Uterus (tissue), 4 donors: Measurements from ENCODE around the gene INSL3. TPM values are rescaled to one million over a fixed set of nuclear protein-coding genes. Genes with fewer than 3 reads are reported as not detected.

ENCODE experiments used
- DNase-seq, 2 donors: peaks; one replicate each; pipeline ENCODE4 v3.0.0-alpha.2; 2019 to 2020
- H3K27ac ChIP-seq, 2 donors: fragments of 200-600 bp; sonication (generic); 1 replicate in 1 of 2; 2 replicates in 1 of 2; pipeline ENCODE4 v1.5.1; 2016 to 2018
- H3K27me3 ChIP-seq, 2 donors: fragments of 200-600 bp; sonication (generic); one replicate each; pipeline ENCODE4 v1.5.1; 2018 to 2019; ENCODE audit warnings: control low read depth in 1 of 2
- H3K36me3 ChIP-seq, 2 donors: fragments of 200-600 bp; sonication (generic); one replicate each; pipeline ENCODE4 v1.5.1; 2019; ENCODE audit warnings: control low read depth in 1 of 2
- H3K4me1 ChIP-seq, 2 donors: fragments of 200-600 bp; sonication (generic); one replicate each; pipeline ENCODE4 v1.5.1; 2018 to 2019; ENCODE audit warnings: control low read depth in 1 of 2
- H3K4me3 ChIP-seq, 2 donors: fragments of 200-600 bp; sonication (generic); 1 replicate in 1 of 2; 2 replicates in 1 of 2; pipeline ENCODE4 v1.5.1; 2018 to 2019; ENCODE audit warnings: mild to moderate bottlenecking in 1 of 2
- H3K9me3 ChIP-seq, 2 donors: fragments of 200-600 bp; sonication (generic); one replicate each; pipeline ENCODE4 v1.5.1; 2019; ENCODE audit warnings: control low read depth in 1 of 2
- CTCF ChIP-seq, 4 experiments: fragments of 200-600 bp in 2 of 4; fragments of 450-650 bp in 2 of 4; sonication (generic) in 2 of 4; IDR thresholded peaks; one replicate each; pipeline ENCODE4 v1.5.1; 2016 to 2019; ENCODE audit warnings: antibody characterized with exemption in 4 of 4, mild to moderate bottlenecking in 2 of 4, moderate library complexity in 1 of 4
- POLR2A ChIP-seq, 2 donors: fragments of 450-650 bp; IDR thresholded peaks; one replicate each; pipeline ENCODE4 v1.6.1; 2016; ENCODE audit warnings: antibody characterized with exemption in 2 of 2, mild to moderate bottlenecking in 1 of 2, moderate library complexity in 1 of 2
- intact Hi-C: fragments of 100-400 bp; cut with DNase I; formaldehyde crosslinking; loops from one replicate; pipeline ENCODE4 v1.15.1; 2023; ENCODE audit warnings: low total_unique reads
- total RNA-seq, 4 donors: library from RNA; depleted of rRNA in 3 of 4; stranded (reverse); fragments of >200 nt in 3 of 4; gene quantifications; one replicate each; pipeline versions ENCODE4 v1.1.0 to v1.2.4, GENCODE V29; 2014 to 2023
- donor health status: DM: yes; HTN: yes; CAD: no.

The INSL3 gene
- total RNA-seq, 4 donors from 2014 or later, result not detected

GRCh38 chr19:17831419-17831888 lies 10.1 kb upstream of the INSL3 start:
- intact Hi-C loops, result no loop called here
- Histone ChIP-seq H3K36me3 (no peaks in the 10 kb centered on the region), H3K27ac (no peak overlapping the region), H3K9me3 (no peaks in the 10 kb centered on the region), H3K4me1 (no peaks in the 10 kb centered on the region), H3K27me3 (no peaks in the 10 kb centered on the region), H3K4me3 (peak overlapping the region in 1 of 2 donors; percentile 23)
- TF ChIP-seq POLR2A (IDR thresholded peaks at IDR 0.05) (no peak), CTCF (IDR thresholded peaks at IDR 0.05) (no peak)
- DNase-seq, result no peak

GRCh38 chr19:17830567-17831418 lies 9.5 kb upstream of the INSL3 start:
- H3K27ac ChIP-seq, result no peak overlapping the region
- TF ChIP-seq CTCF (IDR thresholded peaks at IDR 0.05), result no peak
- TF ChIP-seq POLR2A (IDR thresholded peaks at IDR 0.05), result no peak
- H3K9me3 ChIP-seq, result no peaks in the 10 kb centered on the region
- peak overlapping the region in 1 of 2 donors; percentile 34 for H3K4me3 ChIP-seq
- H3K36me3 ChIP-seq, result no peaks in the 10 kb centered on the region
- peak; percentile 48 to 55 for DNase-seq
- intact Hi-C loops, result no loop called here
- no peaks in the 10 kb centered on the region for H3K27me3 ChIP-seq
- H3K4me1 ChIP-seq, result no peaks in the 10 kb centered on the region

GRCh38 chr19:17829855-17830566 lies 8.7 kb upstream of the INSL3 start:
- TF ChIP-seq POLR2A (IDR thresholded peaks at IDR 0.05) (no peak), CTCF (IDR thresholded peaks at IDR 0.05) (no peak)
- Histone ChIP-seq H3K27ac (no peak overlapping the region), H3K27me3 (no peaks in the 10 kb centered on the region), H3K4me1 (no peaks in the 10 kb centered on the region), H3K4me3 (peak overlapping the region in 1 of 2 donors; percentile 34), H3K9me3 (no peaks in the 10 kb centered on the region), H3K36me3 (no peaks in the 10 kb centered on the region)
- intact Hi-C loops, result no loop called here
- DNase-seq, result no peak

- Histone ChIP-seq H3K36me3 (no peaks in the 10 kb centered on the region), H3K4me1 (no peaks in the 10 kb centered on the region), H3K27ac (no peak overlapping the region), H3K9me3 (no peaks in the 10 kb centered on the region), H3K27me3 (no peaks in the 10 kb centered on the region), H3K4me3 (no peak overlapping the region)
- intact Hi-C loops, result no loop called here
- DNase-seq, result no peak
- TF ChIP-seq CTCF (IDR thresholded peaks at IDR 0.05) (no peak), POLR2A (IDR thresholded peaks at IDR 0.05) (no peak)
These were observed 5.3 kb upstream of the INSL3 start for GRCh38 chr19:17826508-17827056.

- DNase-seq, result no peak
- no peaks in the 10 kb centered on the region for H3K9me3 ChIP-seq
- no peaks in the 10 kb centered on the region for H3K4me1 ChIP-seq
- intact Hi-C loops, result no loop called here
- no peak overlapping the region for H3K4me3 ChIP-seq
- no peak overlapping the region for H3K27ac ChIP-seq
- no peaks in the 10 kb centered on the region for H3K27me3 ChIP-seq
- TF ChIP-seq POLR2A (IDR thresholded peaks at IDR 0.05) (no peak), CTCF (IDR thresholded peaks at IDR 0.05) (no peak)
- no peaks in the 10 kb centered on the region for H3K36me3 ChIP-seq
These were observed 3.0 kb upstream of the INSL3 start for GRCh38 chr19:17824339-17824738.
